ENCODE data around the gene MTCH1. TPM values are rescaled to one million over a fixed set of nuclear protein-coding genes. Genes with fewer than 3 reads are reported as not detected.

Gene MTCH1
- total and polyA plus RNA-seq, 10 of the 15 experiments (the other 5 are each of a cell fraction or from before 2014, with no cell fraction given) = 7.2 to 128 (median 85.2) TPM

DNA sequence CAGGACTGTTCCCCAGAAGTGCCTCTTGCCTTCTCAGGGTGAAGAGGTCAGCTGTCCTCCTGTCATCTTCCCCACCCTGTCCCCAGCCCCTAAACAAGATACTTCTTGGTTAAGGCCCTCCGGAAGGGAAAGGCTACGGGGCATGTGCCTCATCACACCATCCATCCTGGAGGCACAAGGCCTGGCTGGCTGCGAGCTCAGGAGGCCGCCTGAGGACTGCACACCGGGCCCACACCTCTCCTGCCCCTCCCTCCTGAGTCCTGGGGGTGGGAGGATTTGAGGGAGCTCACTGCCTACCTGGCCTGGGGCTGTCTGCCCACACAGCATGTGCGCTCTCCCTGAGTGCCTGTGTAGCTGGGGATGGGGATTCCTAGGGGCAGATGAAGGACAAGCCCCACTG is 21.6 kb downstream of the MTCH1 start:
- Histone ChIP-seq H3K9ac (ENCODE audit: control insufficient read depth, insufficient read depth, low read length) (no peak overlapping the region), H3K4me1 (ENCODE audit: control insufficient read depth, insufficient read depth, low read length) (peaks cover 14% of the 10 kb centered on the region), H2AFZ (ENCODE audit: control insufficient read depth, low read depth, low read length) (no peak overlapping the region), H3K9me3 (replicated peaks; ENCODE audit: control insufficient read depth, insufficient read depth, low read length) (no peaks in the 10 kb centered on the region), H3K4me2 (ENCODE audit: control insufficient read depth, insufficient read depth) (no peak overlapping the region), H3K36me3 (ENCODE audit: control insufficient read depth in 2 of 2, insufficient read depth in 2 of 2, low read length in 1 of 2) (peaks cover 13 to 14% of the 10 kb centered on the region in 2 experiments), H3K27me3 (replicated peaks in 1 of 2; ENCODE audit: control insufficient read depth in 2 of 2, insufficient read depth in 2 of 2, low read length in 1 of 2) (no peaks in the 10 kb centered on the region), H3K4me3 (no peak overlapping the region), H3K27ac (ENCODE audit: control insufficient read depth, insufficient read depth) (no peak overlapping the region), H4K20me1 (ENCODE audit: control insufficient read depth, insufficient read depth) (no peaks in the 10 kb centered on the region), H3K79me2 (ENCODE audit: control insufficient read depth, insufficient read depth, low read length) (no peaks in the 10 kb centered on the region)
- TF ChIP-seq SUZ12 (IDR thresholded peaks at IDR 0.05; ENCODE audit: unreplicated experiment) = no peak
- TF ChIP-seq YBX1 (IDR thresholded peaks at IDR 0.05) = no peak
- TF ChIP-seq POLR2A (IDR thresholded peaks at IDR 0.05; ENCODE audit: low read depth, low read length) = 0 out of 2 replicates have a peak, but pooled peaks have one; percentile 11
- intact Hi-C loops (cut with micrococcal nuclease; ENCODE audit: unreplicated experiment) = no loop called here
- in situ Hi-C loops (cut with MboI) = no loop called here
- 89% methylated on average over 6 of the region's 6 CpGs for WGBS (ENCODE audit: insufficient coverage, insufficient replicate concordance, low lambda C conversion rate, missing lambda C conversion rate)
- BruUV-seq (replicated peaks) = no TSS peak
- ChIA-PET RAD21 (ENCODE audit: unreplicated experiment) (interaction anchor here (2.1 kb wide), 1 partner anchor 54 kb away, joined by 6 read pairs; no protein-coding TSS in a partner anchor), CTCF (interaction anchor here (2.2 kb wide), 1 partner anchor 54 kb away, joined by 6 read pairs; no protein-coding TSS in a partner anchor), POLR2A (interaction anchor here (1.2 kb wide), 1 partner anchor 50 kb away, joined by 3 read pairs; no protein-coding TSS in a partner anchor), SMC1A (ENCODE audit: uncharacterized antibody, unreplicated experiment) (interaction anchor here (1.9 kb wide), 1 partner anchor 54 kb away, joined by 8 read pairs; no protein-coding TSS in a partner anchor)
- ATAC-seq (no peak), DNase-seq (ENCODE audit: low read depth, low spot score) (no peak), FAIRE-seq (no peak)

- CTCF ChIA-PET = interaction anchor here (2.2 kb wide), 1 partner anchor 55 kb away, joined by 6 read pairs; no protein-coding TSS in a partner anchor
- no TSS peak for BruUV-seq (replicated peaks)
- H3K27me3 ChIP-seq (replicated peaks in 1 of 2; ENCODE audit: control insufficient read depth in 2 of 2, insufficient read depth in 2 of 2, low read length in 1 of 2) = no peaks in the 10 kb centered on the region
- H3K4me2 ChIP-seq (ENCODE audit: control insufficient read depth, insufficient read depth) = peak overlapping the region; percentile 22; the same call in 1 of the 2 replicates
- H2AFZ ChIP-seq (ENCODE audit: control insufficient read depth, low read depth, low read length) = peak overlapping the region; percentile 62
- H3K9me3 ChIP-seq (replicated peaks; ENCODE audit: control insufficient read depth, insufficient read depth, low read length) = no peaks in the 10 kb centered on the region
- H3K4me3 ChIP-seq = no peak overlapping the region
- WGBS (ENCODE audit: insufficient coverage, insufficient replicate concordance, low lambda C conversion rate, missing lambda C conversion rate) = 63% methylated on average over 11 of the region's 11 CpGs
- POLR2A ChIA-PET = interaction anchor here (1.2 kb wide), 1 partner anchor 49 kb away, joined by 3 read pairs; no protein-coding TSS in a partner anchor
- RAD21 ChIA-PET (ENCODE audit: unreplicated experiment) = interaction anchor here (0.6 to 2.1 kb wide), 2 partner anchors 54 kb away, joined by 3 to 6 read pairs; no protein-coding TSS in a partner anchor
- SMC1A ChIA-PET (ENCODE audit: uncharacterized antibody, unreplicated experiment) = interaction anchor here (1.9 kb wide), 1 partner anchor 55 kb away, joined by 8 read pairs; no protein-coding TSS in a partner anchor
- H3K27ac ChIP-seq (ENCODE audit: control insufficient read depth, insufficient read depth) = no peak overlapping the region
- no peaks in the 10 kb centered on the region for H3K79me2 ChIP-seq (ENCODE audit: control insufficient read depth, insufficient read depth, low read length)
- no peaks in the 10 kb centered on the region for H4K20me1 ChIP-seq (ENCODE audit: control insufficient read depth, insufficient read depth)
- H3K9ac ChIP-seq (ENCODE audit: control insufficient read depth, insufficient read depth, low read length) = no peak overlapping the region
- H3K4me1 ChIP-seq (ENCODE audit: control insufficient read depth, insufficient read depth, low read length) = peaks cover 14% of the 10 kb centered on the region
- intact Hi-C loops (cut with micrococcal nuclease; ENCODE audit: unreplicated experiment) (no loop called here), in situ Hi-C loops (cut with MboI) (no loop called here)
- H3K36me3 ChIP-seq (ENCODE audit: control insufficient read depth in 2 of 2, insufficient read depth in 2 of 2, low read length in 1 of 2) = peaks cover 7 to 9% of the 10 kb centered on the region in 2 experiments
- no peak for FAIRE-seq
- peak; percentile 54 for ATAC-seq
- no peak for TF ChIP-seq SUZ12 (IDR thresholded peaks at IDR 0.05; ENCODE audit: unreplicated experiment)
- no peak for TF ChIP-seq BCL11A (IDR thresholded peaks at IDR 0.05; ENCODE audit: low read depth, low read length)
- no peak for TF ChIP-seq ATF2 (IDR thresholded peaks at IDR 0.05; ENCODE audit: low read length)
- TF ChIP-seq CHD1 (IDR thresholded peaks at IDR 0.05; ENCODE audit: low read depth, low read length) = no peak
- TF ChIP-seq BCLAF1 (IDR thresholded peaks at IDR 0.05) = no peak
- no peak for TF ChIP-seq ESRRA (IDR thresholded peaks at IDR 0.05; ENCODE audit: low read length)
- no peak for TF ChIP-seq E2F4 (IDR thresholded peaks at IDR 0.05; ENCODE audit: low read depth, low read length)
- DNase-seq (ENCODE audit: low read depth, low spot score) = no peak
Observed at GRCh38 chr6:36963451-36964290, 22.3 kb downstream of the MTCH1 start.
